ENCODE measurements around the gene PEX10.

PEX10 gene

GRCh38 chr1:2384941-2385481, 27.4 kb downstream of the PEX10 start:
- DNase-seq = no peak

DNA sequence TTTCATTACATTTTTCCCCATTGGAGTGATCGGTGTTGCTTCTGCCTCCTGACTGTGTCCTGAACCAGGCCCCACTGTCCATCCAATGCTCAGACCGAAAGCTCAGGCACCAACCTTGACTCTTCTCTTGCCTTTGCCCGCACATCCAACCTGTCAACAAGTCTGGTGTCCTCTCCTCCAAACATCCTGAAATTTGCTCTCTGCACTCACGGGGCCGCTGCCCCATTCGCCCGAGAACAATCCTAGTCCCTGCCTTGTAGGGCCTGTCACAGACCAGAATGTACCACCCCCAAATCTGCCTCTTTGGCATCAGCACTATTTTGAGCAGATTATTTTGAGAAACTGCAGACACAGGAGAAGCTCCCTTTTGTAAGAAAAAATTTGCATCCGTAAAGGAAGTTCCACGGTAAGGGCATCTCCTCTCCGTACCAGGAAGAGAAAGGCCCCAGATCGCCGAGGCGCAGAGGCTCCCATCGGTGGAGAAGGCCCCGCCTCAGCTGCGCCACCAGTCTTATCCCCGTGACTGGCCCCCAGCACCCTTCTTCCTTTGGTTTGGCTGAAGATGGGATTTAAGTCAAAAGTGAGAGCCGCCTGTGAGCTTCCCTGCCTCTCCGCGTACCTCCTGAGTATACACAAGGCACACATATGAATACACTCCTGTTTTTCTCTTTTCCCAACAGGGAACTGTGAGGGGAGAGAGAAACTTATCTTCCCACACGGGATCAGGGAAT, 28.1 kb downstream of the PEX10 start:
- DNase-seq = no peak

DNA sequence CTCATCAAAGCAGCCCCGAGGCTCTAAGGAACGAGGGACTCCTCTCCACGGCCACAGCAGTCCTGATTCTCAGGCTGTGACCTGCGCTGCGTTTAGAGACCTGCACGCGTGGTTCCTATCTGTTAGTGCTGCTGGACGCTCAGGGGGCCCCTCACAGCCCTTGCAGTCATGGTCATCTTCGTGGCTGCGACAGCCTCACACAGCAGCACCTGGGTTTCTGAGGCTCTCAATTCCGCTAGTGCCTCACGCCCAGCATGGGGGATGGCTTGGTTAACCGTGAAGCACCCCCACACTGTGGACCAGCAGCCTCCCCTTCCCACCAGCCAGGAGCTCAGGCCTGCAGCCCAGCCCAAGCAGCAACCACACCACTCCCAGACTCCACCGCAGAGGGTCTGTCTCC, 28.8 kb downstream of the PEX10 start:
- DNase-seq = no peak

- DNase-seq = peak in 1 of 4 experiments; percentile 10
Measured at GRCh38 chr1:2382621-2383361, 29.6 kb downstream of the PEX10 start.

DNA sequence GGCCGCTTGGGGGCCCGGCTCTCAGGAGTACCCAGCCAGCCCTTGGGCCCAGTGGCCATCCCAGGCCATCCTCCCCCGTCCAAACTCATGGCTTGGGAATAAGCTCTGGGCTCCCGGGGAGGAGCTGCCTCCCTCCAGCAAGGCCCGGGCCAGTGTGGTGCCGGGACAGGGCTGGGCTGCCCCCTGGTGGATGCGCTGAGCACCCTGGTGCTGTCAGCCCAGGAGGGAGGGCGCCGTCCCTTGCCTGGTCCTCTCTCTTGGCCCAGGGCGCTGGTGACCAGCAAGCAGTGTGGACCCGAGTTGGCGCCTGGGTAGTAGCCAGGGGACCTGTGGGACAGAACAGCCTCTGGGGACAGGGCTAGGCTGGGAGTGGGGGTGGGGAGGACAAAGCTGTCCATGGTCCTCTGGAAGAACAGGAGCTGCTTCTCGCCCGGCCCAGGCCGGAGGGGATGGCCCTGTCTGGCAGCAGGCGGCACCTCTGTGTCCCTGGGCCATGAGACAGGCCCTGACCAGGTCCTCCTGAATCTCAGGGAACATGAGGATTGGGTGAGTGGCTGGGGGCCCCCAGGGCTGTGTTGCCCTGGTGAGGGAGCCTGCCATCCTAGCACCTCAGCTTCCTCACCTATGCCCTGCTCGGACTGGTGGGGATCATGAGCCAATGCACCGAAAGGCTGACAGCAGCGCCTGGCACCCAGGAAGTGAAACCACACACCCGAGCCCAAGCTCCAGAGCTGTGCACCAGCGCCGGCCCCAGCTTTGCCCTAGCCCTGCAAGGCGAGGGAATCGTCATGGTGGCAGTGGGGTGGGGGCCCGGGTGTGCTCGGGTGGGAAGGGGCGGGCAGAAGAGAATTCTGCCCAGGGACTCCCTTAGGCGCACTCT, 30.4 kb downstream of the PEX10 start:
- peak; percentile 43 to 76 (median 61) for DNase-seq

- no peak for DNase-seq
Measured at GRCh38 chr1:2380816-2381591, 31.4 kb downstream of the PEX10 start.

DNA sequence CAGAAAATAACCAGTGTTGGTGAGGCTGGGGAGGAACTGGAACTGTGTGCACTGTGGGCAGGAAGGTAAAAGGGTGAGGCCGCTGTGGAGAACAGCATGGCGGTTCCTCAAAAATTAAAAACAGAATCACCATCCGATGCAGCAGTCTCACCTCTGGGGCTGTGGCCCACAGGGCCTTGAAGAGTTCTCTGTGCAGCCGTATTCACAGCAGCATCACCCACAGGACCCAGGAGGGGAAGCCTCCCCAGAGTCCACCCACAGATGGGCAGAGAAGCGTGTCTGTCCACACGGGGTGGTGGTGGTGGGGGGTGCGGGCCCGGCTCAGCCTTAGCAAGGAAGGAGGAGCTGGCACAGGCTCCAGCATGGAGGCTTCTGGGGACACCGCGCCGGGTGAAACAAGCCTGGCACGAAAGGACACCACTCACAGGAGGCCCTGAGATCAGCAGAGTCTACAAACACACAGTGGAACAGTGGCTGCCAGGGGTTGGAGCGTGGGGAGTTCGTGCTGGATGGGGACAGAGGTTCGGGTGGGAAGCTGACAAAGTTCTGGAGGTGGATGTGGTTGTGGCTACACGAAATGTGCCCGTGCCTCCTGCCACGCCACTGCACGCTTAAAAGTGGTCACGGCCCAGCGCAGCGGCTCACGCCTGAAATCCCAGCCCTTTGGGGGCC, 32.5 kb downstream of the PEX10 start:
- DNase-seq = no peak

GRCh38 chr1:2378956-2379732, 33.2 kb downstream of the PEX10 start:
- no peak for DNase-seq

GRCh38 chr1:2378441-2378851, 33.9 kb downstream of the PEX10 start:
- DNase-seq = no peak

GRCh38 chr1:2377751-2378440, 34.5 kb downstream of the PEX10 start:
- no peak for DNase-seq

DNA sequence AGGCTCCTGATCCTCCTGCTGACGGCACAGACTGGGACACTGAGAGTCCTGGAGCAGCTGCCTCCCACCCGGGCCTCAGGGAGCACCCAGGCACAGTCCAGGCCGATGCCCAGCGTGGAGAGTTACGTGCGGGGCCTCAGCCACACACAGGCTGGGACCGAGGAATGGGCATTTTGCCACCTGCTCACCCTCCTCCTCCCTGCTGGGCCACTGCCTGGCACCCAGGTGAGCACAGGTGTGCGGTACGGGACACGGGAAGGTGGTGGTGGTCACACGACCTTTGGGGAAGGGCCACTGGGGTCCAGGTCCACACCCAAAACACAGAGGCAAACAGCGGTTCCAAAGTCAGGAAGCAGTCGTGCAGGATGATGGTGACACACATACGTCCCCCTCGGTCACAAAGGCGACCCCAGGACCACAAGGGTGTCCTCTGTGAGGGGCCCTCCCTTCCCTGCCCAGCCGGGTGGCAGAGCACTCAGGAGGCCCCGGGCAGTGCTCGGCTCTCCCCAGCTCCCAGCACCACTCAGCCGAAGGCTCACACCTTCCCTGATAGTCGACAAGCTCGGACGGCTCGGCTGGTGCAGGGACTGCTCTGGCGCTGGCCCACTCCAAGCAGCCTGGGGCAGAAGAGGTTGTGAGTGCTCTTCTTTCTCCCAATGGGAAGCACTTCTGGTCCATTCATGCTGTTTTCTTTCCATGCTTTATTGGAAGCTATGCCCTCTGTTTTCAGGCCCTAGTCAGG, 35.3 kb downstream of the PEX10 start:
- no peak for DNase-seq

- DNase-seq = no peak
Measured at GRCh38 chr1:2376261-2376741, 36.1 kb downstream of the PEX10 start.

DNA sequence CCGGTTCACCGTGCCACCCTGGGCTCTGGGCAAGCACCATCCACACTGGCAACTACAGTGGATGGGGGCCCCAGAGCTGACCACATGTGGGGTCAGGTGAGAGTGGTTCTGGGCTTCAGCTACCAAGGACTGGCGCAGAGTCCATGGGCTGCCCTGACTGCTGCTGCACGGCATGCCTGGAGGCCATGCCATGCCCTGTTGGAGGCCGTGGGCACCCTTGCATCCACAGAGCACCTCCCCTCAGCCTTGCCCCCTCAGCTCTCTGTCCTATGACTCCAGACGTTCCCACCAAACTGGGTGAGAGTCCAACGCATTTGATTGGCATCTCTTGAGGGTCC, 36.5 kb downstream of the PEX10 start:
- DNase-seq = no peak

DNA sequence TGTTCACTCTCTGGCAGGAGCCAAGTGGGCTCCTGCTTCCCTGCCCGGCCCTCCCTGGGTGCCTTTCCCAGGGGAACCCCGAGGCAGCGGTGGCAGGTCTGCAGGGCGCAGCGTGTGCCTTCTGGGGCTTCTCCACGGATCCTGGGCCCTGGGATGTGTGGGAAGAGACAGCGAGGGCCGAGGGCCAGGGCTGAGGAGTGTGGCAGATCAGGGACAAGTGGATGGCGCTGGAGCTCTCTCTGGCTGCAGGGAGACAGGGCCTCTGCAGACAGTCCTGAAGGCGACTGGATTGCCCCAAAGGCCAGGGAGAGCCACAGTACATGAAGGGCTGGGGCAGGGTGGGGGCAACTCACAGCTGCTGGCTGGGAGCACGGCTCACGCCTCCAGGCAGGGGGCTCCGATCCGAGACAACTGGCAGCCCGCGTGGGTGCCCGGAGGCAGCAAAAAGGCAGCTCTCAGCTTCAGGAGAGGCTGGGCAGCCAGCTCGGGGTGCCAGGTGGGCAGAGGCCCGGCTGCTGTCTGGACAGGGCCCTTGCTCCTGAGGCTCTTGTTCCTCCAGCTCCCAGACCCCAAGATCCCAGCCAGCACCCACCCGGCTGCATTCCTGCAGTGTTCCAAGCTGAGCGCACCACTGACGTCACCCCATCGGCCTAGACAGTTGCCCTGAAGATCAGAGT, 37.0 kb downstream of the PEX10 start:
- no peak for DNase-seq

DNA sequence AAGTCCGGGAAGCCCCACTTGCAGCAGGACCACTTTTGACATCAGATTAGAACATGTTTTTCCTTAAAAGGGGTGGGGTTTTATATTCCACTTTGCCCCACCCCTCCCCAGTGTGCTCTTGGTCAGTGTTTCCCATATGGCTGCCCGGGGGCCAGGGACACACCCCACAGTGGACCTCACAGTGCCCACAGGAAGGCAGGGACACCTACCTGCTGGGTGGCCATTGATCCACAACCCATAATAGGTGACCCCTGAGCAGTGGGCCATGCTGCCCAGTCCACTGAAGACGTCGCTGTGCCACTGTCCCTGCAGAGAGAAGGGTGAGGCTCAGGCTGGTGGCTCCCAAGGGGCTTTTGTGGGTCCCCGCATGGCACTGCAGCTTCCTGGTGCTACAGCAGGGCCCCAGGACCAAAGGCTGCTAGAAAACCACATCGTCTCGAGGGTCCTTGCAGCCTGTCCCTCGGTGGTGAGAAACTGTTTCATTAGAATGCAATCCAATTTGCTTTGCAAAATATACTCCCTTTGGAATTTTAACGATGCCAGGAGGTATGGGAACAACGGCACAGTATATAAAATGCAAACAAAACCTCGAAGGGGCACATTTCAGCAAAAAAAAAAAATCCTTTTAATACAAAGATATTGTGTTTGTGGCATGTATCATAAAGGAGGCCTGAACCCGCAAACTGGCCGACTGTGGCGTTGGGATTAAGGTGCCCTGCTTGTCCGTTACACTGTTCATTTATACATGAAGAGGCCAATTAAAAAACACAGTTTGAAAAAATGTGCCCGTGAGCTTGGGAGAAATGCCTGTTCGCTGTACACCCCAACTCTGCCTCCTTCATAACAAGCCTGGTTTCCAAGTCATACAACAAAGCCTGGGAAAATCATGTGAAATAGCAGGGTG, 37.9 kb downstream of the PEX10 start:
- DNase-seq = no peak

DNA sequence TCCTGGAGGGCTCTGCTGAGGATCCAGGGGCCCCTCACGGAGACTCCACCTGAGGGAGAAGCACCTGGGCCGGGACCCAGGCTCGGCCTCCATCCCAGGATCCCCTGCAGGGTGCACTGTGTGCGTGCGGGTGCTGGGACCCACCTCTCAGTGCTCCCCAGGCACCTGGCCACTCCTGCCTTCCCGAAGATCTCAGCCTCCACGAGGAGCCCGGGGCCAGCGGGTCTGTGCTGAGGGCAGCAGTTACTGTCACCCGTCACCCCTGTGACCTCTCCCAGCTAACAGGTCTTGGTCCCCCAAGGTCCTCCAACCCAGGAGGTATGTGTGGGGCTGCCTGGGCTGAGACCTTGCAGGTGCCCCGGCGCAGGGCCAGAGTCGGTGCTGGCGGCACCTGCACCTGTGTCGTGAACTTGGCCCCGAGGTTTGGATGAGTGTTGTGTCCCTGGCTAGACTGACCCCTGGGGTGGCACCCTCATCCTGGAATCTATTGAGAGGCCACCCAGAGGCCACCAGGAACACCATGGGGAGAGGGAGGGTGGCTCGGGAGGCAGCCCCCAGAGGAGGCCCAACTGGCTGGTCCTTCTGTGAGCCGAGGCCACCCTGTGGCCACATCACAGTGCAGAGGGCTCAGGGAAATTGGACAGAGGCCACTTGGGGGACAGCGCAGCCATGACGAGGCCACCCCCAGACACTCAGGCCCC, 38.7 kb downstream of the PEX10 start:
- no peak for DNase-seq

All from activated naive CD4-positive, alpha-beta T cell (primary cell).